Right lung (tissue), 5 donors: ENCODE measurements around the gene NFKBIL1. TPM values are rescaled to one million over a fixed set of nuclear protein-coding genes. Genes with fewer than 3 reads are reported as not detected.
"Not testable (repeated sequence)": the region's sequence is repeated elsewhere in the genome, so short reads cannot be mapped to it uniquely, and the experiment has no call there.

Experiments
- DNase-seq, 2 donors: peaks; one replicate each; pipeline ENCODE4 v3.0.0-alpha.2; 2013
- polyA plus RNA-seq, 5 donors: library from polyadenylated mRNA; unstranded; fragments of 120-200 nt; gene quantifications; one replicate each; pipeline versions ENCODE4 v1.2.1 to v1.2.3, GENCODE V29; 2013; ENCODE audit warnings: inconsistent platforms in 1 of 5, low replicate concordance in 1 of 5; ENCODE audit not compliant: insufficient read length in 5 of 5, insufficient read depth in 1 of 5

The NFKBIL1 gene
- polyA plus RNA-seq, 5 donors: 16.7 to 26.2 (median 20.0) TPM

DNA sequence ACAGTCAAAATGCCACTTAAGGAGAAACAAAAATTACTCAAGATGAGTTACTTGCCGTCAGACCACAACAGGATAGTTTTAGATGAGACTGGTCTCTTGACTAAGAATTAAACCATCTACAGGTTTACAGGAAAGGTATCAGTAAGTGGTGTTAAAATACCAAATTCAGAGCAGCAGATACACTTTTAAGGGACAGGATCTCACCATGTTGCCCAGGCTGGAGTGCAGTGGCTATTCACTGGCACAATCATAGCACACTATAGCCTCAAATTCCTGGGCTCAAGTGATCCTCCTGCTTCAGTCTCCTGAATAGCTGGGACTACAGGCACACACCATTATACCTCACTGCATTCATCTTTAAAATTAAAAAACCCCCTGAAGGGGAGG, 14.0 kb upstream of the NFKBIL1 start:
- DNase-seq: no peak

DNA sequence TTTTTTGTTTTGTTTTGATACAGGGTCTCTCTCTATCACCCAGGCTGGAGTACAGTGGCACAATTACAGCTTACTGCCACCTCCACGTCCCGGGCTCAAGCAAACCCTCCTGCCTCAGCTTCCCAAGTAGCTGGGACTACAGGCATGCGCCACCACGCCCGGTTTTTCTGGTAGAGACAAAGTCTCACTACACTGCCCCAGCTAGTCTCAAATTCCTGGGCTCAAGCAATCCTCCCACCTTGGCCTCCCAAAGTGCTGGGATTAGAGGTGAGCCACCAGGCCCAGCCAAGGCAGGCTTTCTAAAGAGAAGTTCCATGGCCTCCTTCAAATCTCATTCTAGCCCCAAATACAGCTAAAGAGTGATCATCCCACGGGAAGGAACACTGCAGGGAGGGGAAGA, 13.4 kb upstream of the NFKBIL1 start:
- no peak for DNase-seq

DNA sequence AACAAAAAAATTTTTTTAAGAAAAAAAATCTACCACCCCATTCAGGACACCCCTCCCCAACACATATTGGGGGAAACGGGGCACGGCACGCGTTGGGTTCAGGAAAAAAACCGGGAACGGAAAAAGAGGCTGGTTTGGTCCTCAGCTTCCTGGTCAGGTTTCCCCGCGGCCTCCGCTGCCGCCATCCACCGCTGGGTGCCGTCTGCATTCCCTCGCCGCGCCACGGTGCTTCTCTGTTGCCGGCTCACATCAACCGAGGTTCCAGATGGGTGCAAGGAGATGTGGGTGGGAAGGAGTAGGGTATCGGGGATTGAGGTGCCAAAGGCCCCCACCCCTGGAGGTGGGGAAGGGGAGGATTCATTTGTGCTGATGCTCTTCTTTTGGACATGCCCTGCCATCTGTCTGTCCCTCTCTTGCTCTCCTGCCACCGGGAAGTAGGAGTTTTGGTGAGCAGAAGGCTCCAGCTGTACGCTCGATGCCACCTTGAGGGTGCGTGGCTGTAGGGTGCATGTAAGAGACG, 12.8 kb upstream of the NFKBIL1 start:
- no peak for DNase-seq

DNA sequence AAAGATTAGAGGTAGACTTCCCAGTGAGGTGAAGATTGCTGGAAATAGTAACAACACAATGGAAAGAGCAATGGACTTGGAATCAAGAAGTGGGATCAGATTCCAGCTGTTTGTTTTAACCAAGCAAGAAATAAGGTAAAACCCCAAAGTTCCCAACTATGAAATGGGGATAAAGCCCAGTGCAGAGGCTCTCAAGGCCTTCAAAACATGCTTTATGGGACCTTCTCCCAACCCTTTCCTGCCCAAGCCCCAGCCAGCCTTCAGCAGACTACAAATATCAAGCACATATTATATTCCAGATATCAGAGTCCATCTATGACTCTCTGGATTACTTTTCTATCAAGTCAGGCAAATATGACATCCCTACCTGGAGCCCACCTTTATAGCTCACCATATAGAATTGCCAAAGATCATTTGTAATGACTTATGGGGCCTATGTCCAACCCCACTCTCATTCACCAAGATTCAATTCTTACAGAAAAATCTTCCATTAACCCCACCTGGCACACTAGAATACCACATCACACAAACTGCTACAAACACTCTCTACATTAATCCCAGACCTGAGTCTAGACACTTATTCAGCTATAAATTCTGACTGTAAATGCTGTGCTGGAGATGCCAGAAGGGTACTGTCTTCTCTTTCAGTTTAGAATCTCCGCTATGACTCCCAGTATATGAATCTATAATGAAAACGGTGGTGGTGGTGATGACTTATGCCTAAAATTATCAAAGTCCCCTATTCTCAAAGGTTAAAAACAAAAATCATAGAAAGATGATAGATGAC, 11.7 kb upstream of the NFKBIL1 start:
- DNase-seq: no peak

DNA sequence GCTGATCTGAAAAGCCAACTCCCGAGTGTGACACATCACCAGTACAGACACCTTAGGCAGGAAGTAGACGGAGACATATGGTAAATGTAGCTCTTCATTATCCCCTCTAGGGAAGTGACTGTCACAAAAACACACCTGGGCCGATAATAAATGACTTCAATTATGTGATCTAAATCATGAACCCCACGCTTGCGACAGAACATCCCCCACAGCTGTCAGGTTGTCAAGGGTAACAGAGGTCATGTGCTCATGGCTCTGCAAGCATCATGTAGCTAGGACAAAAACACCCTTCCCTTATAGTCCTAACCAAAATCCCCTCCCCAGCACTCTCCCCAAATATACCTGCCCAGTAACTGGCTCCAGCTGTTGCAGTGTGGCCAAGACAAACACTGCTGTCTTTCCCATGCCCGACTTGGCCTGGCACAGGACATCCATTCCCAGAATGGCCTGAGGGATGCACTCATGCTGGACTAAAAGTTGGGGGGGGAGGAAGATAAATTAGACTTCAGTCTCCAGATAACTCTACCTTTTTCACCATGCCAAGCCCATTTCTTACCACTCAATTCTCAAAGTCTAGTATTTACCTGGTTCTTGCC, 8.5 kb upstream of the NFKBIL1 start:
- no peak for DNase-seq

DNA sequence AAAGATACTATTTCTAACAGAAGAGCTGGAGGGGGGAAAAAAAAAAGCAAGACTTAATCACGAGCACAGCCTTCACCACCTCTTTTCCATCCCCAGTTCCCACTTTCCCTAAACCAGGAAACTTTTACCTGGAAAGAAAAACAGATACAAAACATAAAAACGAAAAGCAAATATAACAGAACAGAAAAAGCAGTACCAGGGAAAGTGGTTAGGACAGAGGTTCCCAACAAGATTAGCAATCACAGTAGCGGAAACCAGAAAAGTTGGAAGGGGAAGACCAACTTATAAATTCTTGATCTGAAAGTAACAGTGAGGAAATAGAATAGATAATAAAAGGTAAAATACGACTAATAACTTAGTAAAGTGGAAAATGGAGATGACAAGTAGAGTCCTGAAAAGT, 6.8 kb upstream of the NFKBIL1 start:
- no peak for DNase-seq

DNA sequence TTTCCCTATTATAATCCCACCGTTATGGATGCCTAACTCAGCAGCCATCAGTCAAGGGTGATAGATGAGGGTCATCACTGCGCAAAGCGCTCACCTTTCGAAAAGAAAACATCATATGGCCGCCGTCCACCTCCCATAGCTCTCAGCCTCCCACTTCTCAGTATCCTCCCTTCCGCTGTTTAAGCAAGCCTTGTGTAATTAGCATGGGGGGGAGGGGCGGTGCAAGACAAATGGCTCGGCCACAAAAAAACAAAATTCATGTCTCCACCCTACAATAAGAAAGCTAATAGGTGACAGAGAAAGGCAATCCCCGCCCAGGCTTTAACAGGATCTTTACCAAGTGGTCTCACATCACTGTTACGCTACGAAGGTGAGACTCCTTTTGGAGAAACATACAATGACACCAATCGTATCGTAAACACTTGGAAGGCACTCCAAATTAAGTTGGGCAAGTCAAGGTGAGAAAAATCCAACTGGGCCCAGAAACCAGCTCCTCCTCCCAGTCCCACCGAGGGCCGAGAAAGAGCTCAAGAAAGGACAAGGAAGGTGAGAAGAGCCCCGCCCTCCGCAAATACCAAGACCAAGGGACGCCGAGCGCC, 6.2 kb upstream of the NFKBIL1 start:
- DNase-seq: peak; percentile 35 to 51

DNA sequence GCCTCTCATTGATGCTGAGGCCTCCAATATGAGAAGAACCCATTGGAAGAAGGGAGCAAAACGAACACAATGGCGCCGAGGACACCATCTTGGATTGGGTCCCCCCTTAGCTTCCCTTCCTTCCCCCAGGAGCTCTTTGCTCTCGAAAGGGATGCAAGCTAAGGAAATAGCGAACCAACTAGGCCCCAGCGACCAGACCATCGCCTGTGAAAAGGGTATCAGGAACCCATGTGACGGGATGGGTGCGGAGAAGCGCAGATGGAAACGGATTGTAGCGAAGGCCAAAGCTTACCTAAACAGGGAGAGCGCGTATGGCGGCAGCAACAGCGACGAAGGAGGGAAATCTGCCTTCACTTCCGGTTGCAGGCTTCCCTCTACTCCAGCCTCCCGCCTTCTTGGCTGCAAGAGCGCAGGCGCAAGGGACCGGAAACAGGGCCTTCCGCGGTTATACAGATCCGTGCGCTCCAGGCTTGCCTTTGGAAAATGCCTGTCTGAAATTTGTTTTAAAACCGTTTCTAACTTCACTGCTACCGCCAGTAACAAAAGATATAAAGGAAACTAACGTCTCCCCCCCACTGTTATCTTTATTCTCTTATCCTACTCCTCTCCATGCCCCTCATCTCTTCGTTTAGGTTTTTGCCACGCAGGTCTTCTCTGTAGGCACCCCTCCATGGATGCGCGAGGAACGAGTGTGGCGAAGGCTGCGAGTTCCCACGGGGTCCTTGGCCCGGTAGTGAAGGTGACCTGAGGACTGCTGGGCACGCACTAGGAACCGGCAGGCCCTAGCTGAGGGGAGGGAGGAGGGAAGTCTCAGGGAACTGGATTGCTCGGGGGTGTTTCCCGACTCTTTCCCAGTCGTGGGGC, 5.5 kb upstream of the NFKBIL1 start, which contains the start of gene DDX39B:
Gene DDX39B (minus strand): TSS at position 346 of the 864 bp plus-strand sequence. CDS start 1,471 bp downstream, outside the sequence.
- DNase-seq: peak; percentile 97

DNA sequence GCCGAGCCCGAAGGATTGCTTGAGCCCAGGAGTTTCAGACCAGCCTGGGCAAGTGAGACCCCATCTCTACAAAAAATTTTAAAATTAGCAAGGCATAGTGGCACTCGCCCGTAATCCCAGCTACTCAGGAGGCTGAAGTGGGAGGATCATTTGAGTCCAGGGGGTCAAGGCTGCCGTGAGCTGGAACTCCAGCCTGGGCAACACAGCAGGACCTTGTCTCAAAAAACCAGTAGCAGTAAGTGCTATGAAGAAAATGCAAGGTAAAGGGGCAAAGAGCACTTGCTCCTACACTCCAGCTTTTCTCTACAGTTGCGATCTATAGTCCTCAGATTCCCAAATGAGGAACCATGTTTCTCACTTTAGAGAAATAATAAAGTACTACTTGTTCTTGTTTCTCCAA, 3.8 kb upstream of the NFKBIL1 start:
- DNase-seq: no peak

DNA sequence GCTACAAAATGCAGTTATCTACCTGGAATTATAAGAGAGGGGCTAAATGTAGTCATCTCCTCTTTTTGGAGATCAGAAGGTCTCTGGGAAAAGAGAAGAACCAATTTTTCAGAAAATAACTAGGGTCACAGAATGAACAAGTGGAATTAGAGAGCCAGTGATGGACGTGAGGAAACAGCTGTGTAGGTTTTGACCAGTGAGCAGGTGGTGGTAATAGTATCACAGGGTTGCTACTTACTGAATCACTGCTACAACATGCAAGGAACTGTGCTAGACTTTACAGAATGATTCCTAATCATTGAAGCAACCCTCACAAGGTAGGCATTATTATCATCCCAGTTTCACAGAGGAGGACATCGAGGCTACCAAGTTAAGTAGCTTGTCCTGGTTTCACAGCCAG, 2.7 kb upstream of the NFKBIL1 start:
- DNase-seq: no peak

DNA sequence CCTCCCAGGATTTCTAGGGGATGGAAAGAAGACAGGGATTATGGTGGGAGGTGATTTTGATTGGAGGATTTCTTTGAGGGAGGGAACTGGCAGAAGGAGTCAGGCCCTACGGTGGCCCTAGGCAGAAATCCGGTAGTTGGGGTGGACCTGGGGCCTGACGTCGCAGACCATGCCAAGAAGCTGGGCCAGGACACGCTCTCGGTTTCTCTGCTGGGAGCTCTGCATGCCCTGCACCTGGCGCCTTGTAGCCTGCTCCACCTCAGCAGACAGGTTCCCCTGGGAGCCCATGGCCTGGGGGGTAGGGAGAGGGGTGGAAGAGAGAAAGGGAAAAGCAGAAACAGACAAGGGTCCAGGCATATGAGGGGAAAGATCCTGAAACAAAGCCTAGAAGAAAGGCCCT, 2.1 kb upstream of the NFKBIL1 start:
- no peak for DNase-seq

DNA sequence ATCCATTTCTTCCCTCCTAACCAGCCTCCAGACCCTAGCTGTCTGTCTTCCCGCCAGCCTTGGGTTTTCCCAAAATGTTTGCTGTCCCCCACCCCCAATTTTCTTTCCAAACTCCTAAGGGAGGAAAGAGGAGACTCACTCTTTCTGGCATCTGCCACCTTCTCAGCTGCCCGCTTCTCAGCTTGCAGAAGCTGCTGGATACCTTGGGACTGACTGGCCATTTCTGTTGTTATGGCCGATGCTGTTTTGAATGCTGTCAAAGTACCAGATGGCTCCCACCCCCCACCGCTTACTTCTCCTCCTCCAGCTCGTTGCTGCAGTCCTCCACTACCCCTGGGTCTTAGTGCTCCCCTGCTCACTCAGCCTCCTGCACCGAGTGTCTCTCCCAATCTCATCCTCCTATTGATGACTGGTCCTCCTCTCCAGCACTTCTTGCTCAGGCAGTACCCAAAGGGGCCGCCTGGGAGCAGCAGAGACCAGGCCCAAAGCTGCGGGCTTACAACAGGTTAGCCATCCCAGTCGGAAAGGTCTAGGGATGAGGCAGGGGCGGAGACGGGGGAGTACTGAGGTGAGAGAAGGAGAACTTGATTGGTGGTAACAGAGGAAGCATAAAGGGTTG, 960 bp upstream of the NFKBIL1 start, which contains the start of gene ATP6V1G2:
Gene ATP6V1G2 (minus strand): TSS at position 270 of the 619 bp plus-strand sequence. CDS start 49 bp downstream, at position 221.
- DNase-seq: peak; percentile 74 to 84

DNA sequence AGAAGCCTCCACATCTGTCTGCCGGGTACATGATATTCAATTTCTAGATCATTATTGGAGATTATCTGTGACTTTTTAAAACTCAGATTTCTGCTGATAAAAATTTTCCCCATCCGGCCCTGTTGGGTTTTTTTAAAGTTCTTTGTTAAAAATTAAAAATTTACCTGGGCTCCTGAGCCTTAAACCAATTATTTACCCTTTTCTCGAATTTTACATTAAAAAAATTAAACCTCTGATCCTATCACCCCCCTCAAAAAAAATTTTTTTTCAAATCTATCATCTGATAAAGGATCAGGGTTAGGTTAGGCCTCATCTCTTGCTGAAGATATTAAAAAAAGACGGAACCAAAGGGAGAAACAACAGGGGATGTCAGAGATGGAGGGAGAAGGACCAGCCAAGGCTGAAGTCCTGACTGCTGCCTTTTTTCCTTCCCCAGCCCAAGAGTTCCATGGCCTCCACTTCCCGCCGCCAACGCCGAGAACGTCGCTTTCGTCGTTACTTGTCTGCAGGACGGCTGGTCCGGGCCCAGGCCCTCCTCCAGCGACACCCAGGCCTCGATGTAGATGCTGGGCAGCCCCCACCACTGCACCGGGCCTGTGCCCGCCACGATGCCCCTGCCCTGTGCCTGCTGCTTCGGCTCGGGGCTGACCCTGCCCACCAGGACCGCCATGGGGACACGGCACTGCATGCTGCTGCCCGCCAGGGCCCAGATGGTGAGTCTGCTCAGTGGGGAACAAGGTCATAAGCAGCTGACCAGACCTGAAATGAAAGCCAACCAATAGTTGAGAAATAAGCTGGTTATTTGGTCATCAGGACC, 527 bp downstream of the NFKBIL1 start:
- DNase-seq: no peak

DNA sequence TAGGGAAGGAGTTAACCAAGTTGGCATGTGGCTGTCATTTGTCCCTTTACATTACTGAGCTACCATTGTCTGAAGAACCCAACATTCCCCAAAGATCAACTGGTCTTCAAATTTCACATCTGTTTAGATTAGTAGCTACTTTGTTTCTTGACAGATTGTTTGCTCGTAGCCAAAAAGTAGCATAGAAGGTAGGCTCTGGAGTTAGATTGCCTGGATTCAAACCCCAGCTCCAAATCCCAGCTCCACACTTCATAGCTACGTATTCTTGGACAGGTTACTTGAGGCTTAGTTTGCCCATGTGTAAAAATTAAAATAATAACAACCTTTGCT, 1.1 kb downstream of the NFKBIL1 start:
- no peak for DNase-seq

DNA sequence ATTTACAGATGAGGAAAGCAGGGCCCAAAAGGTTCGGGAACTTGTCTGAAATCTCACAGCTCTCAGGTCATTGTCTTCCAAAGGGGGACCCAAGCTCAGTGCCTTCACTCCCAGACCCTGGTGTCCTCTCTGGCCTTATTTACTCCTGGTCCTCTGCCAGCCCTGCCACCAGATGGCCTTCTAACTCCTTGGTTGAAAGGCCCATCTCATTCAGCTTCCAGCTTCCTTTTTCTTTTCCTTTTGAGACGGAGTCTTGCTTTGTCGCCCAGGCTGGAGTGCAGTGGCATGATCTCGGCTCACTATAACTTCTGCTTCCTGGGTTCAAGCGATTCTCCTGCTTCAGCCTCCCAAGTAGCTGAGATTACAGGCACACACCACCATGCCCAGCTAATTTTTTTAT, 4.0 kb downstream of the NFKBIL1 start:
- not testable (repeated sequence) for DNase-seq

DNA sequence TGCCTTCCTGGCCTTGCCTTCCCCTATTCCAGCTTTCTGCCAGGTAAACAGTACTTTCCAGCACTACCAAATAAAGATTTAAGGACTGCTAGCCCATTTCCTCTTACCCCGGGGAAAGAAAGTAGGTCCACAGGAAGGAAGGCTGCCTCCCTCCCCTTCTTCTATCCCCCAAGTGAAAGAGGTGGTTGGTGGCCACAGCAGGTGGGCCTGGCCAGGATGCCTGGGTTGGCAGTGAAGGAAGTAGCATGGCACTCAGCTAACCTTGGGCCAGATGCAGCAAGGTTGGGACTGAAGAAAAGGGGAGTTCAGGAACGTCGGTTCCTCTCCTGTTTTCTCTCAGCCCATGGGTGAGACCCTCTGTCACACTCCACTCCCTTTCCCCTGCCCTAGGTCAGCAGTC, 8.9 kb downstream of the NFKBIL1 start:
- DNase-seq: no peak

DNA sequence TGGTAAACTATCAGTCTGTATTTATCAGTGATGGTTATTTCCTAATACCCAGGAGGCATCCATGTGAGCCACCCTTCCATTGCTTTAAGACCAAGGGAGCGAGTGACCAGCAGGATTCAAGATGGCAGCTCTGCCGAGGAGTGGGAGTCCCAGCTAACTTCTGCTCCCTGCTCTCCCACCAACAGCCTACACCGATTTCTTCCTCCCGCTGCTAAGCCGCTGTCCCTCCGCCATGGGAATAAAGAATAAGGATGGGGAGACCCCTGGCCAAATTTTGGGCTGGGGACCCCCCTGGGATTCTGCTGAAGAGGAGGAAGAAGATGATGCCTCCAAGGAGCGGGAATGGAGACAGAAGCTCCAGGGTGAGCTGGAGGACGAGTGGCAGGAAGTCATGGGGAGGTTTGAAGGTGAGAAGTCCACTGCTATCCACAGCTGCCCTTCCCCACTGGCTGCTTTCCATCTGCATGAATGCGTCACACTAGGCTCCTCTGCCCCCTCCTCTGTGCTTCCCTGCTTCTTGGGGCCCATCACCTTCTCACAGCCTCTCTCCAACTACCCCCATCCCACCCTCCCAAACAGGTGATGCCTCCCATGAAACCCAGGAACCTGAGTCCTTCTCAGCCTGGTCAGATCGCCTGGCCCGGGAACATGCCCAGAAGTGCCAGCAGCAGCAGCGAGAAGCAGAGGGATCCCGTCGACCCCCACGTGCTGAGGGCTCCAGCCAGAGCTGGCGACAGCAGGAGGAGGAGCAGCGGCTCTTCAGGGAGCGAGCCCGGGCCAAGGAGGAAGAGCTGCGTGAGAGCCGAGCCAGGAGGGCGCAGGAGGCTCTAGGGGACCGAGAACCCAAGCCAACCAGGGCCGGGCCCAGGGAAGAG, 10.3 kb downstream of the NFKBIL1 start:
- no peak for DNase-seq

DNA sequence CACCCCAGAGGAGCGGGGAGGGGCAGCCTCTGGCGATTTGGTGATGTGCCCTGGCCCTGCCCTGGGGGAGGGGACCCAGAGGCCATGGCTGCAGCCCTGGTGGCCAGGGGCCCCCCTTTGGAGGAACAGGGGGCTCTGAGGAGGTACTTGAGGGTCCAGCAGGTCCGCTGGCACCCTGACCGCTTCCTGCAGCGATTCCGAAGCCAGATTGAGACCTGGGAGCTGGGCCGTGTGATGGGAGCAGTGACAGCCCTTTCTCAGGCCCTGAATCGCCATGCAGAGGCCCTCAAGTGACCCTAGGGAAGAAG, 10.9 kb downstream of the NFKBIL1 start:
- no peak for DNase-seq

DNA sequence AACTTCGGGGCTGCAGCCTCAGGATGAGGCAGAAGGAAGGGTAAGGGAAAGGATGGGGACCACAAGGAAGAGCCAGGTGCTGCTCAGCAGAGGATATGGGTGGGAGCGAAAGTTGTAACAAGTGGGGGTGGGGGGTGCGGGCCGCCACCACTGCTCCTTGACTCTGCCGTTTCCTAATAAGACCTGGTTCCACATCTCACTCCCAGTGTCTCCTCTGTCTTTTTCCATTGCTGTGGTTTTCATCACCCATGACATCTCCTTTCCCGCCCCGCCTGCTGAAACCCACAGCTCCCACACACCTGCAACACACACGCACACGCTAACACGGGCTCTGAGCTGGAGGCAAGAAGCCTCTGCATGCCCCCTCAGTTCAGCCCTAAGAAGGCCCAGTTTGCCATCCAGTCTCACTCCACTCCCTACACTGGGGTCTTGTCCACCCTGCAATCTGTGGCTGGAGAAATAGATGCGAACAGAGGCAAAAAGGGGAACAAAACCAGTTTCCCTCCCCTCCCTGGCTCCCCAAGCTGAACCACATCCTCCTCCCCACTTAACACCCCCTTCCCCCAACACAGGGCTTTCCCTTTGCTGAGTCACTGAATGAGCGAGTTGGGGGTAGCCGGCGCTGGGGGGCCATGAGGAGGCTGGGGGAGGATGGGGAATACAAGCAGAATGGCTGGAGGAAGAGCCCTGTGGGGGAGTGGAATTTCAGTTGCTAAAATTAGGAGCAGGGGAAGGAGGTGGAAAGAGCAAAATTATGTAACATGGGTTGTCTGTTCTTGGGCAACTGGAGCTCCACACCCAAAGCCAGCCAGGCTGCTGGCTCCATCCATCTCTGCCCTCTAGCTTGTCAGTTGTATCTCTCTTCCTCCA, 11.5 kb downstream of the NFKBIL1 start:
- no peak for DNase-seq
